Activated T-cell treated with anti-CD3 and anti-CD28 coated beads, Interleukin-2, amount 50 U/mL, for 4 hours (primary cell): ENCODE results near the gene TENM3. TPM values are rescaled to one million over a fixed set of nuclear protein-coding genes. Genes with fewer than 3 reads are reported as not detected.

Experiments used
- ATAC-seq, 2 donors: fragments of 200-7000 bp; cut with Tn5 transposase; one replicate each; pipeline ENCODE4 v1.10.0; 2021
- DNase-seq: peaks from one replicate; pipeline ENCODE4 v3.0.0-alpha.2; 2020
- H3K27me3 Mint-ChIP-seq: one replicate; pipeline ENCODE4 v1.8.0; 2021; ENCODE audit warnings: low read depth, mixed read lengths
- H3K36me3 Mint-ChIP-seq: one replicate; pipeline ENCODE4 v1.8.0; 2022; ENCODE audit warnings: mixed read lengths; ENCODE audit not compliant: insufficient read depth
- H3K4me1 Mint-ChIP-seq: one replicate; pipeline ENCODE4 v1.8.0; 2021; ENCODE audit warnings: low read depth, mixed read lengths
- H3K4me3 Mint-ChIP-seq: one replicate; pipeline ENCODE4 v1.8.0; 2021; ENCODE audit warnings: mild to moderate bottlenecking, moderate library complexity, mixed read lengths
- H3K9me3 Mint-ChIP-seq: one replicate; pipeline ENCODE4 v1.8.0; 2021; ENCODE audit warnings: mixed read lengths
- total RNA-seq, 3 donors: library from RNA; stranded (reverse); gene quantifications; one replicate each; pipeline ENCODE4 v1.2.1, GENCODE V29; 2021

The TENM3 gene
- total RNA-seq, 3 donors from 2014 or later: 0.03 to 0.14 (median 0.13) TPM

DNA sequence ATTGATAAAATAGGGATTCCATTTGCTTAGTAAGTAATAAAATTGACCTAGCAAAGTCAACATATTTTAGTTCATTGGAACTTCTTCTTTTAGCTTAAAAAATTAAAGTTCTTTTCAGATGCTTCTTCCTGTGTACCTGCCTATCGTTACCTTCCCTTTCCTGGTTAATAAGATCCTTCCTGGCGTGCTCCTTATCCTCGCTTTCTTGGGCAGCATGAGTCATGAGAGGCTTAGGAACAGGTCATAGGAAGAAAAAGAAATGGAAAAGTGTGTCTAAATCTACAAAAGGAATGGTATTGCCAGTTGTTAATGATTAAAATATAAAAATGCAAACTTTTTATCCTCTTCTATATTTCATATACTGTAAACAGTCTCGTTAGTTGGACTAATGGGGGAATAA lies 503.7 kb downstream of the TENM3 start:
- no peaks in the 10 kb centered on the region for H3K4me1 Mint-ChIP-seq
- peaks cover 5% of the 10 kb centered on the region for H3K9me3 Mint-ChIP-seq
- H3K27me3 Mint-ChIP-seq: peaks cover 2% of the 10 kb centered on the region
- ATAC-seq: no peak
- no peak overlapping the region for H3K4me3 Mint-ChIP-seq
- H3K36me3 Mint-ChIP-seq: no peaks in the 10 kb centered on the region
- no peak for DNase-seq

DNA sequence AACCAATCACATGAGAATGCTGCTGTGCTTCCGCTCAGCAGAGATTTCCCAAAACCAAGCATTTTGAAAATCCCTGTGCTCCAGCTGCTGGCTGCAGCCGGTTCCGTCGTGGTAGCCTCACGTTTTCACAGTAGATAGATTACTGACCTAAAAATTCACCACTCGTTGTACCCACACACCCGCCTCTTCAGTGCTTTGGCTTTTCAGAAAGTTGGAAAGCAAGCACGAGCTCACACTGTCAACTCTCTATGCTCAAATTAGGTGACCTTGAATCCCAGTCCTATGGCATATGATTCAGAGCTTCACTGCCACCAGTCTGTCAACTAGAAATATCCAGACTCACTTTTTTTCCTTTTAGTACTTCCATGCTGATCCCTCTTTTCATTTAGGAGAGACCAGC lies 505.1 kb downstream of the TENM3 start:
- no peak for ATAC-seq
- no peak for DNase-seq
- H3K36me3 Mint-ChIP-seq: no peaks in the 10 kb centered on the region
- peaks cover 5% of the 10 kb centered on the region for H3K9me3 Mint-ChIP-seq
- no peaks in the 10 kb centered on the region for H3K4me1 Mint-ChIP-seq
- peaks cover 2% of the 10 kb centered on the region for H3K27me3 Mint-ChIP-seq
- no peak overlapping the region for H3K4me3 Mint-ChIP-seq

DNA sequence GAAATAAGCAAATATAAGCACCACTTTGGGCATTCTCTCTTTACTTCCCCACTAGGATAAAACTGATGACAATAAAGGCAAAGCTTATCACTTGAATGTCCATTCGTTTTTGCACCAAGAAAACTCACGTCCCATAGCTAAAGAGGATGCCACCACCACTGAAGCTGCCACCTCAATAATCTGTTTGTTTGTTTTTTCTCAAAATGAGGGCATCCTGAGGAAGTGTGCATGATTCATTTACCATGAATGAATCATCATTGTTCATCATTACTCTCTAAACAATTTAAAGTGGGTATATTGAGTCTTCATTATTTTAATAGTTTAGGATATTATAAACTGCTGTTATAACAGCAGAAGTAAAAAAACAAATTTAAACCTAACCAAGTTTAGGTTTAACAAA lies 505.7 kb downstream of the TENM3 start:
- Mint-ChIP-seq H3K9me3 (peaks cover 5% of the 10 kb centered on the region), H3K4me1 (no peaks in the 10 kb centered on the region), H3K27me3 (peaks cover 2% of the 10 kb centered on the region), H3K36me3 (no peaks in the 10 kb centered on the region), H3K4me3 (no peak overlapping the region)
- ATAC-seq (no peak), DNase-seq (no peak)

DNA sequence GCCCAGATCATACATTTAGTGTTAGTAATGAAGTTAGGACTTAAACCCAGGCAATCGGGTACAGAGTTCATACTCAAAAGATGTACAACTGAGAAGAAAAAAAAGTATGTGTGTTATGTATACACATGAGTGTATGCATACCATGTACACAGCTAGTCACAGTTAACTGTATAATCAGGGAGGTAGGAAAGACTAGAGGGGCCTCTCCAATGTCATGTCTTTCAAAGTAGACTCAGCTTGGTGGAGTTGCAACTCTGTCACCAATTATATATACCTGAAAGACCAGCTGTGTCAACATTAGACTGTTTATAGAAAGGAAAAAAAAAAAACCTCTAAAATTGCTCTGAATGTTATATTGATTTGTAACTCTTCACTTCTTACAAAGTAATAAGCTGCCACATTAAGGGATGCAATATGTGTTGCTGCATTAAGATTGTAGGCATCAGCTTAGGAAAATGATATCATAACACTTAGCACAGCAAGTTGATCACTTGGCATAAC lies 506.5 kb downstream of the TENM3 start:
- H3K36me3 Mint-ChIP-seq: no peaks in the 10 kb centered on the region
- DNase-seq: no peak
- peaks cover 5% of the 10 kb centered on the region for H3K9me3 Mint-ChIP-seq
- H3K4me1 Mint-ChIP-seq: no peaks in the 10 kb centered on the region
- H3K27me3 Mint-ChIP-seq: peaks cover 2% of the 10 kb centered on the region
- no peak for ATAC-seq
- H3K4me3 Mint-ChIP-seq: no peak overlapping the region

DNA sequence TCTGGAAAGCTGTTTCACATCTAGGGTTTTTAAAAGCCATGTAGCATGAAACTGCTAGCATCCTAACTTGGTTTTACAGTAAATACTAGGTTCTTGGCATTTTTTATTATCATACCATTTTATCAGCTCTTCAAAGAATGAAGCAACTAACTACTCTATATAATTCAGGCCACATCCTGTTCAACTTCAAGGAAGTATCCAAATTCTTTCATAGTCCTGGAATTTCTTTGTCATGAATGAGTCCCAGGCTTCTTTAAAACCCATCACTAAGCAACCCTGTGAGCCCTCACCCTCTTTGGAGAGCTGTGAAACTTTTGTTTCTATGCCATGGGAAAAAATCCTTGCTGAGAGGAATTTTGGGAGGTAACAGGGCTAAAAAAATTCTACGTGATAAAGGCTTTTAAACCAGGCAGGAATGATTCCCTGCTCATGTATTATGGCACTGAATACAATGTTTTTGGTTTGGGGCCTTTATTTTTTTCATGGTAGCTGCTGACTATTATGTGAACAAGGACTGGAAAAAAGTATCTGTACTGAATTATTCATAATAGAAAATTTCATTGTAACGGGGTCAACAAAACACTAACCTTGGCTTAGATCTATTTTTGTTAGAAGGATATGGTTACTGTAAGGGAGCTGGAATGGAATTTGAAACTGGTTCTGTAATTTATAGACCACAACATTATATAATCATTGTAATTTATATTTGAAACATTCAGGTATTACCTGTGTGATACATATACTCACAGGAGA lies 509.1 kb downstream of the TENM3 start:
- H3K4me1 Mint-ChIP-seq: no peaks in the 10 kb centered on the region
- no peak for DNase-seq
- no peak for ATAC-seq
- H3K4me3 Mint-ChIP-seq: no peak overlapping the region
- H3K9me3 Mint-ChIP-seq: no peaks in the 10 kb centered on the region
- peaks cover 5% of the 10 kb centered on the region for H3K27me3 Mint-ChIP-seq
- no peaks in the 10 kb centered on the region for H3K36me3 Mint-ChIP-seq

DNA sequence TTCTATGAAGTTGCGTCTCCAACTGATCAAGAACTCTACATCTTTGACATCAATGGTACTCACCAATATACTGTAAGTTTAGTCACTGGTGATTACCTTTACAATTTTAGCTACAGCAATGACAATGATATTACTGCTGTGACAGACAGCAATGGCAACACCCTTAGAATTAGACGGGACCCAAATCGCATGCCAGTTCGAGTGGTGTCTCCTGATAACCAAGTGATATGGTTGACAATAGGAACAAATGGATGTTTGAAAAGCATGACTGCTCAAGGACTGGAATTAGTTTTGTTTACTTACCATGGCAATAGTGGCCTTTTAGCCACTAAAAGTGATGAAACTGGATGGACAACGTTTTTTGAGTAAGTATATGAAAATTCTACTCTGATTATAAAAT lies 511.7 kb downstream of the TENM3 start:
- Mint-ChIP-seq H3K4me3 (no peak overlapping the region), H3K9me3 (no peaks in the 10 kb centered on the region), H3K27me3 (peaks cover 10% of the 10 kb centered on the region), H3K36me3 (no peaks in the 10 kb centered on the region), H3K4me1 (no peaks in the 10 kb centered on the region)
- no peak for DNase-seq
- ATAC-seq: no peak

DNA sequence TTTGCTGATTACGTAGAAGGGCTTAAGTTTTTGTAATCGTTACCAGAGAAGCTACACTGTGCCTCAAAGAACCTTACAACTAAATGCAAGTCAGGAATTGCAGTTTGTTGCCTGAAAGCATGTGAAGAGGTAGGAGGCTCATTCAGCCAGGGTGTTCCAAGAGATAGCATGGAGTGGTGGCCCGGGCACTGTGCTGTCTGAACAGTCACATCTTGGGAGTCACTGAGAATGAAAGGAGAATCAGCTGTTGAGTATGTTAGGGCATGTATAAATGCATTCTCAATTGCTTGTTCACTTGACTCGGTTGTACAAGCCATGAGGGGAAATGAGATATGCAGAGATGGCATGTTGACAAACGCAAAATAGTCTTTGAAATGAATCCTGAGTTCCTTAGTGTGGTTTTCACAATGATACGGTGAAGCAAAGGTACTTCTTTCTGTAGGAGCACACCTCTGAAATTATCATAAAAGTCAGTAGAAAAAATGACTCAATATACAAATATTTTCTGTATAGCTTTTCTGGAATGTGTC lies 513.0 kb downstream of the TENM3 start:
- no peaks in the 10 kb centered on the region for H3K4me1 Mint-ChIP-seq
- ATAC-seq: no peak
- H3K9me3 Mint-ChIP-seq: no peaks in the 10 kb centered on the region
- H3K27me3 Mint-ChIP-seq: peaks cover 12% of the 10 kb centered on the region
- no peak overlapping the region for H3K4me3 Mint-ChIP-seq
- H3K36me3 Mint-ChIP-seq: no peaks in the 10 kb centered on the region
- no peak for DNase-seq

DNA sequence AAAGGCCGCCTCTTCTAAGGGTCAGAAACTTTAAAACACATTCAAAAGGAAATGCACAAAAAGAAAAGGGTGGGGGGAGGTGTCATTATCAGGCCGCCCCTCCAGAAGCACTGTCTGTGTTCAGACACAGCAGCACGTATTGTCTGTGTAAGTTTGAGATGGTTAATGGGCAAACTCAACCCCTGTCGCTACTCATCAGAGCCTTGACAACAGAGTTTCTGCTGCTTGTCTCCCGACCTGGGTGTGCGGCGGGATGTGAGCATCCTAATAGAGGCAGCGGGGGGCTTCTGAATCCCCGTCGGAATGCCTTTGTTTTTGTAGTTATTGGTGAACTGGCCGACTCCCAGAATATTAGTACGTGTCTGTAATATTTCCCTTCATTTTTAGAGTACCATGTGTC lies 515.1 kb downstream of the TENM3 start:
- H3K4me1 Mint-ChIP-seq: no peaks in the 10 kb centered on the region
- H3K4me3 Mint-ChIP-seq: no peak overlapping the region
- H3K27me3 Mint-ChIP-seq: peaks cover 10% of the 10 kb centered on the region
- ATAC-seq (no peak), DNase-seq (no peak)
- H3K9me3 Mint-ChIP-seq: no peaks in the 10 kb centered on the region
- H3K36me3 Mint-ChIP-seq: no peaks in the 10 kb centered on the region

DNA sequence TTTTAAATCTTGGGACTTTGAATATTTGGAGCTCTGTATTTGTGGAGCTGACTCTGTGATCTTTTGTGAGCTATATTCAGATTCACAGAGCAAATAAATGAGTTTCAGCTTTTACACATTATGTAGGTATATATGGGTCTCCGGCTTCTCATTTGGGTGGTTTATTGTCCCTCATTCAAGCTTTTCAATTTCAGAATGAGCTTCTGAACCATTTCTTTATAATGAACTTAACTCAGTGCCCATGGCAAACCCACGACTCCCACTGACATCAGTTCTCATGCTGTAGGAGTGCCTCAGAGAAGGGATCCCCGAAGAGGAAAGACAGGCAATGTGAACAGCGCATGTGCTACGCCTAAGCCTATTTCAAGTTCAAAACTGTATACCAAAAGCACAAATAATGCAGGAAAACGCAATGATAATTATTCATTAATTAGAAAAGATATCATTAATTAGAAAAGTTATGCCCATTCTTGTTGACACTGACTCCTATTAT lies 517.4 kb downstream of the TENM3 start:
- Mint-ChIP-seq H3K27me3 (peaks cover 10% of the 10 kb centered on the region), H3K4me3 (no peak overlapping the region), H3K9me3 (no peaks in the 10 kb centered on the region), H3K36me3 (no peaks in the 10 kb centered on the region), H3K4me1 (no peaks in the 10 kb centered on the region)
- ATAC-seq (no peak), DNase-seq (no peak)

DNA sequence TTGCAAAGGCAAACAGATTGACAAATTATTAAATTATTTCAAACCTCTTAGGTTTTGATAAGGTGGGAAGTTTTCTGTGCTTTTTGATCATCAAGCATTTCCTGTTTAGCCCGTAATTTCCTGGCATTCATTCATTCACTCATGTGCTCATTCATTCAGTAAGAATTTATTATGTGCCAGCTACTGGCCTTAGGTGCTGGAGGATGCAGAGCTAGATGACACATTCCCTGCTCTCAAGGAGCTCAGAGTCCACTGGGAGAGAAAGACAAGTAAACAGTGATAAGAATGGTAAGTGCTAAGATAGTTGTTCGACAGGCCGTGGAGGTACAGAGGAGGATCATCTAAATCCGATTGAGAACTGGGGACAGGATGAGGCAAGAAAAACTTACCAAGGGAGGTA lies 520.9 kb downstream of the TENM3 start:
- no peaks in the 10 kb centered on the region for H3K9me3 Mint-ChIP-seq

DNA sequence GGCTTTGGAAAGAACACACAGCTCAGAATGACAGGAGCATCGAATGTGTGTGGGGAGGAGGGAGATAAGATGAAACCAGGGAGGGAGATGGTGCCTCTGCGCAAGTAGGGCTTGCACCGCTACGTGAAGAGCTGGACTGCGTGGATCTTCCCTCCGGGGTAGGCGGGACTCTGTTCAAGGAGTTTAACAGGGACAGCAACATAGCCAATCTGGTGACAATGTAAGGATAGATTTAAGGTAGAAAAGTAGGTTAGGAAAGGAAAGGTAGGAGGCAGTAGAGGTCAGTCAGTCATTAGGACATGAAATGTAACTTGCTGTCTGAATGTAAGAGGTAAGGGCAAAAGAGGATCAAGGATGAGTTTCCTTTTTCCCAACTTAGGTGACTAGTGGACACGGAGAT lies 521.4 kb downstream of the TENM3 start:
- Mint-ChIP-seq H3K4me3 (no peak overlapping the region), H3K36me3 (no peaks in the 10 kb centered on the region), H3K9me3 (no peaks in the 10 kb centered on the region), H3K27me3 (peaks cover 7% of the 10 kb centered on the region), H3K4me1 (no peaks in the 10 kb centered on the region)
- DNase-seq (no peak), ATAC-seq (no peak)

More for the DNA sequence above, 520.9 kb downstream of the TENM3 start:
- H3K27me3 Mint-ChIP-seq: peaks cover 7% of the 10 kb centered on the region
- ATAC-seq (no peak), DNase-seq (no peak)
- H3K4me3 Mint-ChIP-seq: no peak overlapping the region
- H3K4me1 Mint-ChIP-seq: no peaks in the 10 kb centered on the region
- H3K36me3 Mint-ChIP-seq: no peaks in the 10 kb centered on the region

DNA sequence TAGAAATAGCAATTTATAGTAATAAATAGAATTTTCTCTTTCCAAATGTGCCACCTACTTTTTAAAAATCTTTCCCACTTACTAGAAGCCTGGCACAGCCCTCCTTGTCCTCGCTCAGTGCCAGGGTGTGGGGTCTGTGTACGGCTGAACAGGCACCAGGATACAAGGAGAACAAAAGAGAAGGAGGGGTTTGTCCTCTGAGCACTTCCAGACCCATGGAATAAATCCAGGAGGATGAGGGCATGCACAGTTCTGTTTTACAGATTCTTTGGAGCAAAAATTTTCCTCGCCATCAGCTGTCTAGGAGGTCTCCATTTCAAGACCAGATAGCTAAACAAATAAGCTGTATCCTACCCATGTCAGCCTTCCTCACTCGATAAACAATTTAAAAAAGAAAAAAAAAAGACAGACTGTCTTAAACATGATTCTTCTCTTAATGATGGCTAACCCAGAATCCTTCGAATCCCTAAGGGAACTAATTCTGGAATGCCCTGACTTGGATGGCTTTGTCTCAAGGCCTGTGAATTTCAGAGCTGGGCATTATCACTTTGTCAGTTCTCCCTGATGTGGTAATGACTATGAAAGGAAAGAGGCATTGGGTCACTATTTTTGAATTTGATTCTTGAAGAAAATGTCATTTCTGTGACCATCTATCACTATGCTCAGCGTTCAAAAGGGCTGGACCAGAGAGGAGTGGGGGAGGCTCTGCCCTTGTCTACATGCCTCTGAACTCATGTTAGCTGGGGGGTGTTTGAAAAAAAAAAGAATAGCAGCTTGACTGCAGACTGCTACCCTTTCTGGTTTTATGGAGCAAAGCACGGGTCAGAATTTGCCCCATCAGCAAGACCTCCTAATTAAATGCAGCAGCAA lies 523.0 kb downstream of the TENM3 start:
- DNase-seq (no peak), ATAC-seq (no peak)
- H3K4me3 Mint-ChIP-seq: no peak overlapping the region
- H3K36me3 Mint-ChIP-seq: no peaks in the 10 kb centered on the region
- H3K9me3 Mint-ChIP-seq: no peaks in the 10 kb centered on the region
- peaks cover 3% of the 10 kb centered on the region for H3K27me3 Mint-ChIP-seq
- no peaks in the 10 kb centered on the region for H3K4me1 Mint-ChIP-seq

DNA sequence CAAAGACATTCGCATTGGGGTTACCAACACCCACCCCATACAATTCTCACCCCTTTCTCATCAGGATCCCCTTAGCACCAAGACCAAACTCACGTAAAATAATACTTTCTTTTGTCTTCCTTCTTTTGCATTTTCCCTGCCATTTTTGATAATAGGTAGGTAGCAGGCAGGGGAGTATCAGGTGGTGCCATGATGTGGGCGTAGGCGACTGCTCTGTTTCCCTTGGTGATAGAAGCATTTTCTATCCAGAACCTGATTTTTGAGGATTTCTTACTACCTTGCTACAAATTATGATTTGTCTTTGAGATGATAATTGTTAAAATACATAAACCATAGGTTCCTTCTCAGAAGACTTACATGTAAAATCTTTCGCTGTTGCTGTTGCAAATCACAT lies 523.7 kb downstream of the TENM3 start:
- H3K4me1 Mint-ChIP-seq: no peaks in the 10 kb centered on the region
- no peaks in the 10 kb centered on the region for H3K36me3 Mint-ChIP-seq
- peaks cover 3% of the 10 kb centered on the region for H3K27me3 Mint-ChIP-seq
- DNase-seq (no peak), ATAC-seq (no peak)
- no peaks in the 10 kb centered on the region for H3K9me3 Mint-ChIP-seq
- no peak overlapping the region for H3K4me3 Mint-ChIP-seq

DNA sequence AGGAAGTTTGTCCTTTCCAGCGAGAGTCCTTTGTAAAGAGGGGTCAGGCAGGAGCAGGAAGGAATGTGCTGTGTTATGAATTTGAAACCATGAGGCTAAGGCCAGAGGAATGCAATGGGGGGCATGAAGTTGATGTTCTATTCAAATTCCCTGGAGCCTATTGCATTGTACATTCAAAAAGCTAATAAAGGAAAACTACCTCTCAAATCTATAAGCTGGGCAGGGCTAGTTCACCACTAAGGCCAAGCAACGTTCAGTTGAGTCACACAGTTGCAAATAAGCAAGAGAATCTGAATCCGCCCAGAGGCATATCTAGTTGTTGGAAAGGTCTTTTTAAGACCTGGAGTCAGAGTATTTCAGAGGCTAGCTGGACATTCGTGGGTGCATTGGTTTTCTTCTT lies 525.6 kb downstream of the TENM3 start:
- DNase-seq (no peak), ATAC-seq (no peak)
- Mint-ChIP-seq H3K27me3 (peaks cover 3% of the 10 kb centered on the region), H3K36me3 (no peaks in the 10 kb centered on the region), H3K4me1 (no peaks in the 10 kb centered on the region), H3K9me3 (no peaks in the 10 kb centered on the region), H3K4me3 (no peak overlapping the region)
